Keratinocyte (primary cell): ENCODE results near the gene HENMT1. TPM values are rescaled to one million over a fixed set of nuclear protein-coding genes. Genes with fewer than 3 reads are reported as not detected.

Experiments used
- DNase-seq: peaks from one replicate; pipeline ENCODE4 v3.0.0-alpha.2; 2011; ENCODE audit warnings: low read depth, missing footprints, low spot score
- FAIRE-seq: peaks from 2 replicates; lab custom pipeline; 2011; peaks lifted over from hg19 to GRCh38; lab: Jason Lieb, UNC
- H2AFZ ChIP-seq: 2 replicates; pipeline ENCODE4 v1.6.0; 2012; ENCODE audit warnings: low read length, control low read depth, inconsistent platforms; ENCODE audit not compliant: control insufficient read depth
- H3K27ac ChIP-seq: 2 replicates; pipeline ENCODE4 v1.5.1; 2011; ENCODE audit warnings: low read length; ENCODE audit not compliant: control insufficient read depth, insufficient read depth
- H3K27me3 ChIP-seq: 3 replicates; pipeline ENCODE4 v1.6.0; 2011; ENCODE audit warnings: low read length; ENCODE audit not compliant: control insufficient read depth, insufficient read depth; ENCODE audit errors: extremely low read depth
- H3K36me3 ChIP-seq, 2 experiments: 2 replicates in 1 of 2; 3 replicates in 1 of 2; pipeline ENCODE4 v1.5.1; 2011; ENCODE audit warnings: low read length in 2 of 2, mild to moderate bottlenecking in 1 of 2; ENCODE audit not compliant: control insufficient read depth in 2 of 2, insufficient read depth in 2 of 2; ENCODE audit errors: extremely low read depth in 1 of 2
- H3K4me1 ChIP-seq: 3 replicates; pipeline ENCODE4 v1.5.1; 2011; ENCODE audit warnings: low read length; ENCODE audit not compliant: control insufficient read depth, insufficient read depth; ENCODE audit errors: extremely low read depth
- H3K4me2 ChIP-seq: 3 replicates; pipeline ENCODE4 v1.6.0; 2011; ENCODE audit warnings: low read depth, low read length; ENCODE audit not compliant: control insufficient read depth, insufficient read depth; ENCODE audit errors: extremely low read depth
- H3K4me3 ChIP-seq, 3 experiments: fragments of 200-600 bp in 1 of 3; sonication (generic) in 1 of 3; 2 replicates in 2 of 3; 3 replicates in 1 of 3; pipeline ENCODE4 v1.5.1; 2011 to 2016; ENCODE audit warnings: low read length in 3 of 3, mild to moderate bottlenecking in 3 of 3, control low read depth in 2 of 3, inconsistent platforms in 1 of 3, low read depth in 1 of 3, mixed read lengths in 1 of 3, mixed run types in 1 of 3, moderate library complexity in 1 of 3; ENCODE audit not compliant: control insufficient read depth in 2 of 3, insufficient read depth in 2 of 3; ENCODE audit errors: extremely low read depth in 1 of 3
- H3K79me2 ChIP-seq: 2 replicates; pipeline ENCODE4 v1.6.0; 2012; ENCODE audit warnings: low read length; ENCODE audit not compliant: control insufficient read depth, insufficient read depth
- H3K9ac ChIP-seq: 3 replicates; pipeline ENCODE4 v1.6.0; 2011; ENCODE audit warnings: low read length; ENCODE audit not compliant: control insufficient read depth, insufficient read depth; ENCODE audit errors: extremely low read depth
- H3K9me1 ChIP-seq: 3 replicates; pipeline ENCODE4 v1.6.0; 2011; ENCODE audit warnings: low read length; ENCODE audit not compliant: control insufficient read depth, insufficient read depth; ENCODE audit errors: extremely low read depth
- H3K9me3 ChIP-seq: 2 replicates; pipeline ENCODE4 v1.5.1; 2012; ENCODE audit warnings: low read depth, low read length; ENCODE audit not compliant: control insufficient read depth
- H4K20me1 ChIP-seq: 3 replicates; pipeline ENCODE4 v1.6.0; 2011; ENCODE audit warnings: low read length; ENCODE audit not compliant: control insufficient read depth, insufficient read depth; ENCODE audit errors: extremely low read depth
- EZH2 ChIP-seq: IDR thresholded peaks from one replicate; pipeline ENCODE4 v1.6.1; 2012; ENCODE audit warnings: inconsistent platforms, mild to moderate bottlenecking, low read length, moderate library complexity
- dilution Hi-C: fragments of 300-500 bp; cut with MboI; formaldehyde crosslinking; loops from one replicate; pipeline ENCODE4 v1.7.0; 2020; ENCODE audit warnings: low sequenced_read_pairs; ENCODE audit not compliant: extremely low pct_ligation_motif_present
- polyA plus RNA-seq, 5 experiments: library from polyadenylated mRNA; depleted of rRNA in 3 of 5; stranded (reverse) in 3 of 5; stranded (forward) in 1 of 5; unstranded in 1 of 5; fragments of >200 nt; gene quantifications; 1 replicate in 1 of 5; 2 replicates in 3 of 5; 3 replicates in 1 of 5; pipeline versions ENCODE4 v1.2.1 to v1.2.3, GENCODE V29; 2011 to 2012; ENCODE audit warnings: missing spikeins in 2 of 5, low read depth in 1 of 5, low replicate concordance in 1 of 5
- TF ChIP-seq, protein P1 (sequence below), 3 experiments: IDR thresholded peaks in 1 of 3; conservative IDR thresholded peaks in 1 of 3; optimal IDR thresholded peaks in 1 of 3; 2 replicates in 2 of 3; 3 replicates in 1 of 3; pipeline versions ENCODE3 to v1.5.1; 2011; ENCODE audit warnings: low read length in 3 of 3, mild to moderate bottlenecking in 3 of 3, moderate library complexity in 2 of 3, control low read depth in 1 of 3, inconsistent platforms in 1 of 3; ENCODE audit not compliant: insufficient read depth in 2 of 3; ENCODE audit errors: extremely low read depth in 1 of 3

HENMT1 gene
- polyA plus RNA-seq, 1 donor (not counting 4 experiments of a cell fraction or from before 2014, with no cell fraction given), result 1.7 TPM

DNA sequence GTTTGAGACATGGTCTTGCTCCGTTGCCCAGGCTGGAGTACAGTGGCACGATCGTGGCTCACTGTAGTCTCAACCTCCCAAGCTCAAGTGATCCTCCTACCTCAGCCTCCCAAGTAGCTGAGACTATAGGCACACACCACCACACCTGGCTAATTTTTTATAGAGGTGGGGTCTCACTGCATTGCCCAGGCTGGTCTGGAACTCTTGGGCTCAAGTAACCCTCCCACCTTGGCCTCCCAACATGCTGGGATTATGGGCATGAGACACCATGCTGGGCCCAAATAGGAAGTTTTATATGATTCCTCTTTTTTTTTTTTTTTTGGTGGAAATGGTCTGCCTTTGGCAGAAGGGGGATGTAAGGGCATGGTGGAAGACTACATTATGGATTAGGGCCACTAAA lies 45.8 kb upstream of the HENMT1 start:
- no peaks in the 10 kb centered on the region for H3K27me3 ChIP-seq
- H3K4me1 ChIP-seq, result peaks cover 11% of the 10 kb centered on the region
- H2AFZ ChIP-seq, result no peak overlapping the region
- H3K4me3 ChIP-seq, result no peak overlapping the region
- no peaks in the 10 kb centered on the region for H3K79me2 ChIP-seq
- no peaks in the 10 kb centered on the region for H3K9me3 ChIP-seq
- DNase-seq, result no peak
- no peaks in the 10 kb centered on the region for H3K9me1 ChIP-seq
- dilution Hi-C loops, result no loop called here
- peaks cover 0 to 1% of the 10 kb centered on the region in 2 experiments for H3K36me3 ChIP-seq
- no peak overlapping the region for H3K27ac ChIP-seq
- H3K9ac ChIP-seq, result no peak overlapping the region
- TF ChIP-seq EZH2, result no peak
- TF ChIP-seq, protein P1, sequence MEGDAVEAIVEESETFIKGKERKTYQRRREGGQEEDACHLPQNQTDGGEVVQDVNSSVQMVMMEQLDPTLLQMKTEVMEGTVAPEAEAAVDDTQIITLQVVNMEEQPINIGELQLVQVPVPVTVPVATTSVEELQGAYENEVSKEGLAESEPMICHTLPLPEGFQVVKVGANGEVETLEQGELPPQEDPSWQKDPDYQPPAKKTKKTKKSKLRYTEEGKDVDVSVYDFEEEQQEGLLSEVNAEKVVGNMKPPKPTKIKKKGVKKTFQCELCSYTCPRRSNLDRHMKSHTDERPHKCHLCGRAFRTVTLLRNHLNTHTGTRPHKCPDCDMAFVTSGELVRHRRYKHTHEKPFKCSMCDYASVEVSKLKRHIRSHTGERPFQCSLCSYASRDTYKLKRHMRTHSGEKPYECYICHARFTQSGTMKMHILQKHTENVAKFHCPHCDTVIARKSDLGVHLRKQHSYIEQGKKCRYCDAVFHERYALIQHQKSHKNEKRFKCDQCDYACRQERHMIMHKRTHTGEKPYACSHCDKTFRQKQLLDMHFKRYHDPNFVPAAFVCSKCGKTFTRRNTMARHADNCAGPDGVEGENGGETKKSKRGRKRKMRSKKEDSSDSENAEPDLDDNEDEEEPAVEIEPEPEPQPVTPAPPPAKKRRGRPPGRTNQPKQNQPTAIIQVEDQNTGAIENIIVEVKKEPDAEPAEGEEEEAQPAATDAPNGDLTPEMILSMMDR (optimal IDR thresholded peaks at IDR 0.05 in 1 of 3, IDR thresholded peaks at IDR 0.05 in 1 of 3, conservative IDR thresholded peaks at IDR 0.05 in 1 of 3; ENCODE audit: extremely low read depth in 1 of 3, insufficient read depth in 2 of 3, low read length in 3 of 3), result no peak
- no peaks in the 10 kb centered on the region for H4K20me1 ChIP-seq
- no peak for FAIRE-seq
- no peak overlapping the region for H3K4me2 ChIP-seq

DNA sequence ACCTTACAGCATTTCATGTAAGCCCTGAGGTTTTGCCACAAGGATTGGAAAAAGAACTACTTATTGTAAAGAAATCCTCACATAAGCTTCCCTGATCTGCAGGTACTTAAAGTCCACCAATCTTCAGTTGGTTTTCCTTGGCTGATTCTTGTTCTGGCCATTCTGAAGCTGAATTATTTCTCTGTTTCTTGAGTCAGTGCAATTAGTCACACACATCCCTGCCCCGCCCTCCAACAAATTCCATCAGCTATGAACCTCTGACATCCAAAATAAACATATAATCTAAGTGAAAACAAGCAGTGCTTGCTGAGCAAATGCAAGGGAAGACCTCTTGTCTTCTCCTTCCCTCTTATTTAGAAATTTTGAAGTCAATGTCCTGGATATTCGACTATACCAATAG lies 43.6 kb upstream of the HENMT1 start:
- no peak for TF ChIP-seq EZH2
- TF ChIP-seq, protein P1 (optimal IDR thresholded peaks at IDR 0.05 in 1 of 3, IDR thresholded peaks at IDR 0.05 in 1 of 3, conservative IDR thresholded peaks at IDR 0.05 in 1 of 3; ENCODE audit: extremely low read depth in 1 of 3, insufficient read depth in 2 of 3, low read length in 3 of 3), result no peak
- H3K36me3 ChIP-seq, result peaks cover 3 to 6% of the 10 kb centered on the region in 2 experiments
- DNase-seq, result no peak
- no peaks in the 10 kb centered on the region for H3K79me2 ChIP-seq
- H2AFZ ChIP-seq, result no peak overlapping the region
- H3K9me1 ChIP-seq, result no peaks in the 10 kb centered on the region
- no peak overlapping the region for H3K4me3 ChIP-seq
- no peak overlapping the region for H3K4me2 ChIP-seq
- FAIRE-seq, result peak; percentile 26
- no peak overlapping the region for H3K9ac ChIP-seq
- H3K27ac ChIP-seq, result no peak overlapping the region
- peaks cover 11% of the 10 kb centered on the region for H3K4me1 ChIP-seq
- dilution Hi-C loops, result no loop called here
- H3K9me3 ChIP-seq, result no peaks in the 10 kb centered on the region
- H4K20me1 ChIP-seq, result no peaks in the 10 kb centered on the region
- no peaks in the 10 kb centered on the region for H3K27me3 ChIP-seq
